ENCODE data around the gene HPS4. TPM values are rescaled to one million over a fixed set of nuclear protein-coding genes. Genes with fewer than 3 reads are reported as not detected.

The HPS4 gene
- total RNA-seq, 1 donor from 2014 or later = 34.2 TPM

DNA sequence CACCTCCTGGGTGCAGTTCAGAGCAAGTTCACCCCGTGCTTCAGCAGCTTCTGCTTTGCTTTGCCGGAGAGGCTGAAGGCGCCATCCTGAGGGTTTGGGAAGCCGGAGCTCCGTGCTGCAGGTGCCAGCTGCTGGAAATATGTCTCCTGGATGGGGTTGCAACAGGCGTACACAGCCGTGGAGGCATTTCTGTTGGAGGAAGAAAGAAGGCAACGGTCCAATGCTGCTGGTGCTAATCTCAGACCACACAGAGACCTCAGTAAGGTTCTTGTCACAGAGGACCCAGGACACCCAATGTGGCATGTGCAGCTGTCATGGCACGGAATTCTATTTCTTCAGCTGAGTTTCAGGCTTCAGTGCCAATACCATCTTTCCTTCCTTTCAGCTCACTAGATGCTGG, 30.4 kb downstream of the HPS4 start:
- DNase-seq (ENCODE audit: low spot score) = no peak
- H3K27me3 Mint-ChIP-seq (ENCODE audit: unreplicated experiment) = peaks cover 3% of the 10 kb centered on the region
- H3K4me3 Mint-ChIP-seq (ENCODE audit: unreplicated experiment) = no peak overlapping the region
- TF ChIP-seq, protein P1, sequence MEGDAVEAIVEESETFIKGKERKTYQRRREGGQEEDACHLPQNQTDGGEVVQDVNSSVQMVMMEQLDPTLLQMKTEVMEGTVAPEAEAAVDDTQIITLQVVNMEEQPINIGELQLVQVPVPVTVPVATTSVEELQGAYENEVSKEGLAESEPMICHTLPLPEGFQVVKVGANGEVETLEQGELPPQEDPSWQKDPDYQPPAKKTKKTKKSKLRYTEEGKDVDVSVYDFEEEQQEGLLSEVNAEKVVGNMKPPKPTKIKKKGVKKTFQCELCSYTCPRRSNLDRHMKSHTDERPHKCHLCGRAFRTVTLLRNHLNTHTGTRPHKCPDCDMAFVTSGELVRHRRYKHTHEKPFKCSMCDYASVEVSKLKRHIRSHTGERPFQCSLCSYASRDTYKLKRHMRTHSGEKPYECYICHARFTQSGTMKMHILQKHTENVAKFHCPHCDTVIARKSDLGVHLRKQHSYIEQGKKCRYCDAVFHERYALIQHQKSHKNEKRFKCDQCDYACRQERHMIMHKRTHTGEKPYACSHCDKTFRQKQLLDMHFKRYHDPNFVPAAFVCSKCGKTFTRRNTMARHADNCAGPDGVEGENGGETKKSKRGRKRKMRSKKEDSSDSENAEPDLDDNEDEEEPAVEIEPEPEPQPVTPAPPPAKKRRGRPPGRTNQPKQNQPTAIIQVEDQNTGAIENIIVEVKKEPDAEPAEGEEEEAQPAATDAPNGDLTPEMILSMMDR (IDR thresholded peaks at IDR 0.05; ENCODE audit: unreplicated experiment) = no peak
- H3K9me3 Mint-ChIP-seq (ENCODE audit: unreplicated experiment) = no peaks in the 10 kb centered on the region
- no peaks in the 10 kb centered on the region for H3K4me1 Mint-ChIP-seq (ENCODE audit: unreplicated experiment)
- no peak overlapping the region for H3K27ac Mint-ChIP-seq (ENCODE audit: unreplicated experiment)
- peaks cover 25% of the 10 kb centered on the region for H3K36me3 Mint-ChIP-seq (ENCODE audit: low read depth, unreplicated experiment)

GRCh38 chr22:26452236-26453016, 31.2 kb downstream of the HPS4 start:
- H3K36me3 Mint-ChIP-seq (ENCODE audit: low read depth, unreplicated experiment) = peaks cover 27% of the 10 kb centered on the region
- H3K4me3 Mint-ChIP-seq (ENCODE audit: unreplicated experiment) = no peak overlapping the region
- H3K27me3 Mint-ChIP-seq (ENCODE audit: unreplicated experiment) = peaks cover 3% of the 10 kb centered on the region
- no peak for DNase-seq (ENCODE audit: low spot score)
- H3K27ac Mint-ChIP-seq (ENCODE audit: unreplicated experiment) = no peak overlapping the region
- TF ChIP-seq, protein P1 (IDR thresholded peaks at IDR 0.05; ENCODE audit: unreplicated experiment) = no peak
- H3K9me3 Mint-ChIP-seq (ENCODE audit: unreplicated experiment) = no peaks in the 10 kb centered on the region
- no peaks in the 10 kb centered on the region for H3K4me1 Mint-ChIP-seq (ENCODE audit: unreplicated experiment)

- Mint-ChIP-seq H3K4me3 (ENCODE audit: unreplicated experiment) (no peak overlapping the region), H3K27me3 (ENCODE audit: unreplicated experiment) (peaks cover 5% of the 10 kb centered on the region), H3K27ac (ENCODE audit: unreplicated experiment) (no peak overlapping the region), H3K4me1 (ENCODE audit: unreplicated experiment) (no peaks in the 10 kb centered on the region), H3K9me3 (ENCODE audit: unreplicated experiment) (no peaks in the 10 kb centered on the region), H3K36me3 (ENCODE audit: low read depth, unreplicated experiment) (peaks cover 27% of the 10 kb centered on the region)
- DNase-seq (ENCODE audit: low spot score) = no peak
- TF ChIP-seq, protein P1 (IDR thresholded peaks at IDR 0.05; ENCODE audit: unreplicated experiment) = no peak
These were observed 33.0 kb downstream of the HPS4 start for GRCh38 chr22:26450453-26451185.

DNA sequence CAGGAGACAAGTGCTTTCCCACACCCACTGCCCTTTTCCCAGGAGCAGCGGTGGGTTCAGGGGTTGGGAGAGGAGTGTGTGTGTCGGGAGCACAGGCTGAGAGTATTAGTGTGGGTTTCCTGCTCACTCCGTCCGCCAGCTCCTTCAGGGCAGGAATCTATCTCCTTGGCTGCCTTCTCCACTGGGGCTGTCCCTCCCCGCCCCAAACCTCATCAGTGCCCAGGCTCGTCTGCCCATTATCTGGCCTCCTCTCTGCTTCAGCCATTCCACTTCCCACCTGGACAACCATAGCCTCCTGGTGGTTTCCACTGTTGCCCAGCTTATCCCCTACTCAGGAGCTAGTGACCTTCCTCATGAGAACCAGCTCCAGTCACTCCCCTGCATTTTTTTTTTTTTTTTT, 34.6 kb downstream of the HPS4 start:
- H3K36me3 Mint-ChIP-seq (ENCODE audit: low read depth, unreplicated experiment) = peaks cover 33% of the 10 kb centered on the region
- H3K27me3 Mint-ChIP-seq (ENCODE audit: unreplicated experiment) = peaks cover 6% of the 10 kb centered on the region
- no peaks in the 10 kb centered on the region for H3K4me1 Mint-ChIP-seq (ENCODE audit: unreplicated experiment)
- no peak overlapping the region for H3K27ac Mint-ChIP-seq (ENCODE audit: unreplicated experiment)
- H3K9me3 Mint-ChIP-seq (ENCODE audit: unreplicated experiment) = no peaks in the 10 kb centered on the region
- TF ChIP-seq, protein P1 (IDR thresholded peaks at IDR 0.05; ENCODE audit: unreplicated experiment) = no peak
- DNase-seq (ENCODE audit: low spot score) = no peak
- H3K4me3 Mint-ChIP-seq (ENCODE audit: unreplicated experiment) = no peak overlapping the region

DNA sequence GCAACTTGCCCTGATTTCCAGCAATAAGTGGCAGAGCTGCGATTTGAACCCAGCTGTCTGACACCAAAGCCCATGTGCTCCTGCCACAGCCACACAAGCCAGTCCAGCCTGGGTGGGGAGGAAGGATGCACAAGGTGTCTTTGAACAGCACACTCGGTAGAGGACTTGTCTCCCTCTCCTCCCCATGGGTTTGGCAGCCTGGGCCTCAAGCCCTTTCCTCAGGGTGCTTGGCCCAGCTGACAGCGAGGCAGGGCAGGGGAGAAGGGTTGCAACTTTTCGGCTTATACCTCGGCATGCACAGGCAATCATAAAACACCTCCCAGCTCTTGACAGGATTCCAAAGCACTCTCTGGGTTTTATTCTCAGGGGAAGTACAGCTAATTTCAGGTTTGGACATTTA, 35.2 kb downstream of the HPS4 start:
- DNase-seq (ENCODE audit: low spot score) = no peak
- Mint-ChIP-seq H3K27me3 (ENCODE audit: unreplicated experiment) (peaks cover 6% of the 10 kb centered on the region), H3K9me3 (ENCODE audit: unreplicated experiment) (no peaks in the 10 kb centered on the region), H3K4me1 (ENCODE audit: unreplicated experiment) (no peaks in the 10 kb centered on the region), H3K4me3 (ENCODE audit: unreplicated experiment) (no peak overlapping the region), H3K36me3 (ENCODE audit: low read depth, unreplicated experiment) (peaks cover 34% of the 10 kb centered on the region), H3K27ac (ENCODE audit: unreplicated experiment) (no peak overlapping the region)
- TF ChIP-seq, protein P1 (IDR thresholded peaks at IDR 0.05; ENCODE audit: unreplicated experiment) = no peak

All from endothelial cell (in vitro differentiated cells).